Measurements from ENCODE around the gene CAMKK2. TPM values are rescaled to one million over a fixed set of nuclear protein-coding genes. Genes with fewer than 3 reads are reported as not detected.
"Not testable (repeated sequence)": the region's sequence is repeated elsewhere in the genome, so short reads cannot be mapped to it uniquely, and the experiment has no call there.

CAMKK2 gene
- total RNA-seq, 1 donor from 2014 or later, result 41.0 TPM

DNA sequence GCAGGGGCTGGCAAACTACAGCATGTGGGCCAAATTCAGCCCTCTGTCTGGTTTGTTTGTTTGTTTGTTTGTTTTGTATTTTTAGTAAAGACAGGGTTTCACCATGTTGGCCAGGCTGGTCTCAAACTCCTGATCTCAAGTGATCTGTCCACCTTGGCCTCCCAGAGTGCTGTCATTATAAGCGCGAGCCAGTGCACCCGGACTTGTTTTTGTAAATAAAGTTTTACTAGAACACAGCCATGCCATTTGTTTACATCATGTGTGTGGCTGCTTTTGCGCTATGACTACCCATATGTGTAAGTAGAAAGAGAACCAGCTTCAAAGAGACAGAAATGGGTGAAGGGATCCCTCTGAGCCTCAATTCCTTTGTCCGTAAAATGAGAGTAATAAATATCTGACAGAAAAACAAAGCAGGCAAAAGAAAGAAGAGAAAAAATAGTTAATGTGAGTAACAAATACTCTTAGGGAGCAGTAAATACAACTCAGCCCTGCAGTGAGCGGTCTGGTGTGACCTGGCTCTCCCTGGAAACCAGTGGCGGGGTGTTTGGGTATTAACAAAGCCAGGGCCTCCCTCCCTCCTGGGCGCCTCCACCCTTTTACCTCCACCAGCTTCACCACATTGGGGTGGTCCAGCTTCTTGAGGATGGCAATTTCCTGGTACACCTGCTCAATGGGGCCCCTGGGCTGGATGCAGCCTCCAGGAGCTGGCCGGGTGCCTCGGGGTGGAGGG lies 33.1 kb downstream of the CAMKK2 start:
- no peaks in the 10 kb centered on the region for H3K27me3 Mint-ChIP-seq (ENCODE audit: insufficient read depth)
- no peaks in the 10 kb centered on the region for H3K4me1 Mint-ChIP-seq (ENCODE audit: low read depth)
- no peak overlapping the region for H3K4me3 Mint-ChIP-seq
- DNase-seq (ENCODE audit: low spot score), result no peak
- intact Hi-C loops (cut with micrococcal nuclease), result no loop called here
- no peaks in the 10 kb centered on the region for H3K9me3 Mint-ChIP-seq
- H3K36me3 Mint-ChIP-seq (ENCODE audit: low read depth), result peaks cover 35% of the 10 kb centered on the region
- H3K27ac Mint-ChIP-seq, result no peak overlapping the region

DNA sequence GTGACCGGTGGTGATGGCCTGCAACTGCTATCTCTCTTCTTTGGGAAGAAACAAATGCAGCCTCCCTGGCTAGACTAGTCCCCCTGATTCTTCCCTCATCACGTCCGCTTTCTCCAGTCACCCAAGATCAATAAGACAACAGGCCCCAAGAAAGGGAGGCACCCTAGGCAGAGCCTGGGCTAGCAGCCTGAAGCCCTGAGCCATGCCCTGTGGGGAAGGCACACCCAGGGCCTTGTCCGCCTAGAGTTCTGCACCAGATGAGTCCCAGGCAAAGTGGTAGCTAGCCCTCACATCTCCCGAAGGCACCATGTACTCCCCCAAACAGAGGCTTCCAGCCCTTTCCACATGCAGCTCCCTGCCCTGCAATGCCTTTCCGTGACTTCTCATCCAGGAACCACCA lies 35.1 kb downstream of the CAMKK2 start:
- Mint-ChIP-seq H3K4me3 (no peak overlapping the region), H3K9me3 (no peaks in the 10 kb centered on the region), H3K36me3 (ENCODE audit: low read depth) (peaks cover 33% of the 10 kb centered on the region), H3K27ac (no peak overlapping the region), H3K4me1 (ENCODE audit: low read depth) (no peaks in the 10 kb centered on the region), H3K27me3 (ENCODE audit: insufficient read depth) (no peaks in the 10 kb centered on the region)
- intact Hi-C loops (cut with micrococcal nuclease), result no loop called here
- DNase-seq (ENCODE audit: low spot score), result no peak

DNA sequence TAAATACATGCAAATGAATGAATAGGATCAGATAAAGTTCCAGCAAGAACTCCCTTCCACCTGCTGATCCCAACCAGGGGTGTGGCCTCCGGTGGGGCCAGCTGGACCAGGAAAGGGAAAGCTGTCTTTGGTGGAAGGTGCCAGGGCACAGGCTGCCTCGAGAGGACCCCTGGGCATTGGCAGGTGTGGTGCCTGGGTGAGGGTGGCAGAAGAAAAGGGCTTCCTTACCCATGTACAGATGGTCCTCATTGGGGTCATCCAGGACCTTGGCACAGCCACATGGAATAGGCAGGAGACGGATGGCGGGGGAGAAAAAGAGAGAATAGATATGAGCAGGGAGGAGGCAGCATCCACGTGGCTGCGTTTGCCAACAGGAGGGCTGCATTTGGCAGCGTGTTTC lies 36.4 kb downstream of the CAMKK2 start:
- no peak overlapping the region for H3K27ac Mint-ChIP-seq
- H3K27me3 Mint-ChIP-seq (ENCODE audit: insufficient read depth), result no peaks in the 10 kb centered on the region
- H3K4me1 Mint-ChIP-seq (ENCODE audit: low read depth), result no peaks in the 10 kb centered on the region
- peaks cover 37% of the 10 kb centered on the region for H3K36me3 Mint-ChIP-seq (ENCODE audit: low read depth)
- H3K4me3 Mint-ChIP-seq, result no peak overlapping the region
- intact Hi-C loops (cut with micrococcal nuclease), result no loop called here
- no peak for DNase-seq (ENCODE audit: low spot score)
- H3K9me3 Mint-ChIP-seq, result no peaks in the 10 kb centered on the region

DNA sequence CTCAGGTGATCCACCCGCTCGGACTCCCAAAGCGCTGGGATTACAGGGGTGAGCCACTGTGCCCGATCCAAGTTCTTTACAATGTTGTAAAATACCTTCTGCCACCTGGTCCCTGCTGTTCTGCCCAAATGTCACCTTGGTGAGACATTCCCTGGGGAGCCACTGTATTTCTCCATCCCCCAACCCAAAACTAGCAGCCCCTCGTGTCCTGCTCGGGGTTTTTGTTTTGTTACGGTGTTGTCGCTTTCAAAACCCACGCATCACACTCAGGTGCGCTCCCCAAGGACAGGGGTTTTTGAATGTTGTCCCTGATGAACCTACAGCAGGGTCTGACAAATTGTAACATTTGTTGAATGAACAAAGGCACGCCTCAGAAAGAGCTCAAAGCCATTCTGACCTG lies 37.4 kb downstream of the CAMKK2 start:
- Mint-ChIP-seq H3K27me3 (ENCODE audit: insufficient read depth) (no peaks in the 10 kb centered on the region), H3K4me3 (no peak overlapping the region), H3K36me3 (ENCODE audit: low read depth) (peaks cover 42% of the 10 kb centered on the region), H3K27ac (no peak overlapping the region), H3K4me1 (ENCODE audit: low read depth) (no peaks in the 10 kb centered on the region), H3K9me3 (no peaks in the 10 kb centered on the region)
- DNase-seq (ENCODE audit: low spot score), result no peak
- intact Hi-C loops (cut with micrococcal nuclease), result no loop called here

GRCh38 chr12:121257704-121258449 lies 38.6 kb downstream of the CAMKK2 start:
- peaks cover 50% of the 10 kb centered on the region for H3K36me3 Mint-ChIP-seq (ENCODE audit: low read depth)
- intact Hi-C loops (cut with micrococcal nuclease), result not testable (repeated sequence)

DNA sequence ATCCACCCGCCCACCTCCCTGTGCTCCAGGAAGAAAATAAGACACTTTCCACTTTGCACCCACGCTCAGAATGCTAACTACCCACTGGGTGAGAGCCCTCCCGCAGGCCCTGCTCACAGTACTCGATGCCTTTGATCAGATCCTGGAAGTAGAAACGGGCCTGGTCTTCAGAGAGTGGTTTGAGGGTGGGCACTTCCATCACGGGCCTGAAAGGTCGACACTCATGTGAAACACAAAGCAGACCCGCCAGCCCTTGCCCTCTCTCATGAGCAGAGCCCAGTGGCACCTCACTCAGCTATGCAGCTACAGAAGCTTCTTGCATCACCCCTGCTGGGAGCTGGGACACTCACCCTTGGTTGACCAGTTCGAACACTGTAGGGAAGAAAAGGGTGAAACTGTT lies 41.1 kb downstream of the CAMKK2 start:
- Mint-ChIP-seq H3K27ac (no peak overlapping the region), H3K36me3 (ENCODE audit: low read depth) (peaks cover 50% of the 10 kb centered on the region), H3K4me3 (no peak overlapping the region), H3K9me3 (no peaks in the 10 kb centered on the region), H3K4me1 (ENCODE audit: low read depth) (peaks cover 6% of the 10 kb centered on the region), H3K27me3 (ENCODE audit: insufficient read depth) (no peaks in the 10 kb centered on the region)
- no peak for DNase-seq (ENCODE audit: low spot score)
- intact Hi-C loops (cut with micrococcal nuclease), result no loop called here

More at GRCh38 chr12:121257704-121258449, 38.6 kb downstream of the CAMKK2 start:
- H3K27ac Mint-ChIP-seq; H3K4me1 Mint-ChIP-seq (ENCODE audit: low read depth); DNase-seq (ENCODE audit: low spot score); H3K4me3 Mint-ChIP-seq; H3K27me3 Mint-ChIP-seq (ENCODE audit: insufficient read depth); H3K9me3 Mint-ChIP-seq: not testable (repeated sequence)

GRCh38 chr12:121253638-121254335 lies 42.7 kb downstream of the CAMKK2 start:
- Mint-ChIP-seq H3K4me1 (ENCODE audit: low read depth) (peaks cover 6% of the 10 kb centered on the region), H3K36me3 (ENCODE audit: low read depth) (peaks cover 48% of the 10 kb centered on the region), H3K4me3 (no peak overlapping the region), H3K27me3 (ENCODE audit: insufficient read depth) (no peaks in the 10 kb centered on the region), H3K9me3 (no peaks in the 10 kb centered on the region), H3K27ac (no peak overlapping the region)
- DNase-seq (ENCODE audit: low spot score), result no peak
- intact Hi-C loops (cut with micrococcal nuclease), result no loop called here

DNA sequence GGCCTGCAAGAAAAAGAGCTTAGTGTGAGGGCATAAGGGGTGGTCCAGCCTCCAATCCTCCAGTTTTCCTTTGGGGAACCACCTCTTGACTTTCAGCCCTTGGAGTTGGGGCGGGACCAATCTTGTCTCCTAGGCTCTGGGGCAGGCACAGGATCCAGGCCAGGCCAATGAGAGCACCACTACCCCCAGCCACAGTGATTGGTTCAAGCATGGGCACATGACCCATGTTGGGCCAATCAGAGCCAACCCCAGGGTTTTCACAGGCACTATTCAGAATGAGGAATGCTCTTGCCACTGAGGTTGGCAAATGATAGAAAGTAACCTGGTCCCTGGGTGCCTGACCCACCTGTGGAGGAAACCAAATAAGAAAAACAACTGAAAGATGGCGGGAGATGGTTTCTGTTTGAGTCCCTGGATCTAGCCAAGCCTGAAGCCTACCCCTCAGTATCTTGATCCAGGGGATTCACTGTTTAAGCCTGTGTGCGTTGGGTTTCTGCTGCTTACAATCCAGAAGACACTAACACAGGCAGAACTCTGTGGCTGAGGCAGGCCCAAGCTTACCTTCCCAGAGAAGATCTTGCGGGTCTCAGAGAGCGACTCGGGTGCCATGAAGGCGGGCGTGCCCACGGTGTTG lies 43.7 kb downstream of the CAMKK2 start:
- H3K27me3 Mint-ChIP-seq (ENCODE audit: insufficient read depth), result no peaks in the 10 kb centered on the region
- H3K36me3 Mint-ChIP-seq (ENCODE audit: low read depth), result peaks cover 47% of the 10 kb centered on the region
- H3K4me1 Mint-ChIP-seq (ENCODE audit: low read depth), result peaks cover 6% of the 10 kb centered on the region
- H3K9me3 Mint-ChIP-seq, result no peaks in the 10 kb centered on the region
- H3K27ac Mint-ChIP-seq, result no peak overlapping the region
- no peak overlapping the region for H3K4me3 Mint-ChIP-seq
- intact Hi-C loops (cut with micrococcal nuclease), result no loop called here
- no peak for DNase-seq (ENCODE audit: low spot score)

GRCh38 chr12:121251838-121252237 lies 44.7 kb downstream of the CAMKK2 start:
- no peaks in the 10 kb centered on the region for H3K9me3 Mint-ChIP-seq
- peaks cover 47% of the 10 kb centered on the region for H3K36me3 Mint-ChIP-seq (ENCODE audit: low read depth)
- H3K4me1 Mint-ChIP-seq (ENCODE audit: low read depth), result peaks cover 6% of the 10 kb centered on the region
- H3K4me3 Mint-ChIP-seq, result no peak overlapping the region
- intact Hi-C loops (cut with micrococcal nuclease), result no loop called here
- no peak for DNase-seq (ENCODE audit: low spot score)
- H3K27ac Mint-ChIP-seq, result no peak overlapping the region
- H3K27me3 Mint-ChIP-seq (ENCODE audit: insufficient read depth), result no peaks in the 10 kb centered on the region

DNA sequence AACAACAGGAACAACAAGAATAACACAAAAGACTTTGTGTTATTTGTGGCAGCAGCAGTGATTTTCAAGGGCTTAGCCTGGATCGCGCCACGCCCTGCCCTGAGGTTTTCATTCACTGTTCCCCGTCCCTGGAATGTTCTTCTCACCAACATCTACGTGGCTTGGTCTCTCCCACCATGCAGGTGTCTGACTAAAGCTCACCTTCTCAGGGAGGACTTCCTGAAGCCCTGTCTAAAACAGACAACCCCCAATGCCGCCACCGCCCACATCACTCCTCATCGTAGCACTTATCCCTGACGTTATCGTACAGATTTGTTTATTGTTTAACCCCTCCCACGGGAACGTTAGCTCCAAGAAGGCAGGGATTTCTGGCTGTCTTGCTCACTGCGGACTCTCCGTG lies 46.1 kb downstream of the CAMKK2 start:
- Mint-ChIP-seq H3K4me1 (ENCODE audit: low read depth) (peaks cover 6% of the 10 kb centered on the region), H3K27ac (no peak overlapping the region), H3K36me3 (ENCODE audit: low read depth) (peaks cover 42% of the 10 kb centered on the region), H3K9me3 (no peaks in the 10 kb centered on the region), H3K4me3 (no peak overlapping the region), H3K27me3 (ENCODE audit: insufficient read depth) (no peaks in the 10 kb centered on the region)
- intact Hi-C loops (cut with micrococcal nuclease), result no loop called here
- DNase-seq (ENCODE audit: low spot score), result no peak

DNA sequence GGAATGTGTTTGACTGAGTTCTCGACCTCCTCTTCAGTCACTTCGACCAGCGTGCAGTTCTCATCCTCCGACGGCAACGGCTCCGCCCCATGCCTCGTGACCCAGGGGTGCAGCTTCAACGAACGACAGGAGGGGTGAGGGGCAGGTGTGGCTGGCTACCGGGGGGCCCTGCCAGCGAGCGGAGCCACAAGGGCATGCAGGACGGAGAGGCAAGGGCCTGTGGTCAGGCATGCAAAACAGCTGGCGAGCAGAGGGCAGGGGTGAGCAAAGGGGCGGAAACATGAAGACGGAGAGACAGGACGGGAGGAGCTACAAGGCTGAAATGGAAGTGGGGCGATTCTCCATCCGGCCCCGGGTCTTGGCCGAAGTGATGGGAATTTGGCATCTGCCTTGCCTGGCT lies 47.9 kb downstream of the CAMKK2 start:
- intact Hi-C loops (cut with micrococcal nuclease), result no loop called here
- Mint-ChIP-seq H3K27me3 (ENCODE audit: insufficient read depth) (no peaks in the 10 kb centered on the region), H3K4me3 (no peak overlapping the region), H3K27ac (no peak overlapping the region), H3K4me1 (ENCODE audit: low read depth) (peaks cover 2% of the 10 kb centered on the region), H3K36me3 (ENCODE audit: low read depth) (peaks cover 31% of the 10 kb centered on the region), H3K9me3 (no peaks in the 10 kb centered on the region)
- no peak for DNase-seq (ENCODE audit: low spot score)

GRCh38 chr12:121246893-121247557 lies 49.5 kb downstream of the CAMKK2 start:
- Mint-ChIP-seq H3K27me3 (ENCODE audit: insufficient read depth) (no peaks in the 10 kb centered on the region), H3K27ac (no peak overlapping the region), H3K4me1 (ENCODE audit: low read depth) (no peaks in the 10 kb centered on the region), H3K4me3 (no peak overlapping the region), H3K36me3 (ENCODE audit: low read depth) (peaks cover 24% of the 10 kb centered on the region), H3K9me3 (no peaks in the 10 kb centered on the region)
- no peak for DNase-seq (ENCODE audit: low spot score)
- intact Hi-C loops (cut with micrococcal nuclease), result no loop called here
